ENCODE results near the gene CDH4. TPM values are rescaled to one million over a fixed set of nuclear protein-coding genes. Genes with fewer than 3 reads are reported as not detected.

CDH4 gene
- total and polyA plus RNA-seq, 9 of the 15 experiments (the other 6 are each of a cell fraction or from before 2014, with no cell fraction given) = 0.04 TPM; not detected in 8

DNA sequence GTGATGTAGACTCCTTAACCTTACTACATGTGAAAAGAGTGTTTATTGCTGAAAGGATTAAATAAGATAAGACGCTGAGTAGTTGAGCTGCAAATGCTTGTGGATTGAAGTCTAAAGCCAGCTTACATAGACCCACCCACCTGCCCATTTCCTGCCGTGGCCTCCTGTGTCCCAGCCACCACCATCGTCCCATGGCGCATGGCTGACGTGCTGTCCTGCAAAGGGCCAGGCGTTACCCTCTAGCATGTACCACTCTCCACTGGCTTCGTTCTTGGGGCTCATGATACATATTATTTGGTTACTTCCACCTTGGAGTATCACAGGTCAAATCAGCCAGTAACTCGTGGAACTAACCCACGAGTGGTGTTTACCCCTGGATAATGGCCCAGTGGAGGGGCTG lies 181.8 kb downstream of the CDH4 start:
- Histone ChIP-seq H3K79me2 (ENCODE audit: control insufficient read depth, insufficient read depth, low read length) (no peaks in the 10 kb centered on the region), H3K36me3 (ENCODE audit: control insufficient read depth, insufficient read depth, low read length) (no peaks in the 10 kb centered on the region), H3K9me3 (replicated peaks; ENCODE audit: control insufficient read depth, insufficient read depth, low read depth, low read length) (no peaks in the 10 kb centered on the region), H3K9me1 (ENCODE audit: control insufficient read depth, insufficient read depth, low read length) (no peaks in the 10 kb centered on the region), H3K4me2 (ENCODE audit: insufficient read depth, low read length) (no peak overlapping the region), H3K4me3 (no peak overlapping the region), H3K27me3 (ENCODE audit: control insufficient read depth in 2 of 2, insufficient read depth in 2 of 2, low read length in 2 of 2) (peaks cover 6 to 38% of the 10 kb centered on the region in 2 experiments; a peak in 2 of 5 replicates), H2AFZ (ENCODE audit: low read depth, low read length) (no peak overlapping the region), H3K27ac (ENCODE audit: extremely low read depth, low read depth, low read length) (no peak overlapping the region), H3K9ac (ENCODE audit: insufficient read depth in 1 of 2, low read depth in 2 of 2, low read length in 2 of 2) (no peak overlapping the region), H3K4me1 (replicated peaks in 1 of 2; ENCODE audit: control insufficient read depth in 2 of 2, insufficient read depth in 2 of 2, low read length in 2 of 2) (no peaks in the 10 kb centered on the region; a peak in 1 of 5 replicates), H4K20me1 (replicated peaks; ENCODE audit: control insufficient read depth, insufficient read depth, low read length) (peaks cover 3% of the 10 kb centered on the region; the same call in 1 of the 2 replicates)
- DNase-seq (ENCODE audit: extremely low read depth in 1 of 4, low spot score in 3 of 4) (no peak), ATAC-seq (no peak), FAIRE-seq (no peak)
- in situ Hi-C loops (cut with MboI) (no loop called here), intact Hi-C loops (cut with micrococcal nuclease) (no loop called here)
- ChIA-PET POLR2A (no interaction called here), CTCF (ENCODE audit: low intra/inter-chr PET ratio) (no interaction called here)
- TF ChIP-seq, protein P1, sequence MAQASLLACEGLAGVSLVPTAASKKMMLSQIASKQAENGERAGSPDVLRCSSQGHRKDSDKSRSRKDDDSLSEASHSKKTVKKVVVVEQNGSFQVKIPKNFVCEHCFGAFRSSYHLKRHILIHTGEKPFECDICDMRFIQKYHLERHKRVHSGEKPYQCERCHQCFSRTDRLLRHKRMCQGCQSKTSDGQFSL (CRISPR knock-in tag; IDR thresholded peaks at IDR 0.05) = no peak
- TF ChIP-seq, protein P1 (tag; IDR thresholded peaks at IDR 0.05) = no peak
- TF ChIP-seq HEY1 (CRISPR knock-in tag; IDR thresholded peaks at IDR 0.05; ENCODE audit: borderline replicate concordance) = no peak
- TF ChIP-seq, protein P2, sequence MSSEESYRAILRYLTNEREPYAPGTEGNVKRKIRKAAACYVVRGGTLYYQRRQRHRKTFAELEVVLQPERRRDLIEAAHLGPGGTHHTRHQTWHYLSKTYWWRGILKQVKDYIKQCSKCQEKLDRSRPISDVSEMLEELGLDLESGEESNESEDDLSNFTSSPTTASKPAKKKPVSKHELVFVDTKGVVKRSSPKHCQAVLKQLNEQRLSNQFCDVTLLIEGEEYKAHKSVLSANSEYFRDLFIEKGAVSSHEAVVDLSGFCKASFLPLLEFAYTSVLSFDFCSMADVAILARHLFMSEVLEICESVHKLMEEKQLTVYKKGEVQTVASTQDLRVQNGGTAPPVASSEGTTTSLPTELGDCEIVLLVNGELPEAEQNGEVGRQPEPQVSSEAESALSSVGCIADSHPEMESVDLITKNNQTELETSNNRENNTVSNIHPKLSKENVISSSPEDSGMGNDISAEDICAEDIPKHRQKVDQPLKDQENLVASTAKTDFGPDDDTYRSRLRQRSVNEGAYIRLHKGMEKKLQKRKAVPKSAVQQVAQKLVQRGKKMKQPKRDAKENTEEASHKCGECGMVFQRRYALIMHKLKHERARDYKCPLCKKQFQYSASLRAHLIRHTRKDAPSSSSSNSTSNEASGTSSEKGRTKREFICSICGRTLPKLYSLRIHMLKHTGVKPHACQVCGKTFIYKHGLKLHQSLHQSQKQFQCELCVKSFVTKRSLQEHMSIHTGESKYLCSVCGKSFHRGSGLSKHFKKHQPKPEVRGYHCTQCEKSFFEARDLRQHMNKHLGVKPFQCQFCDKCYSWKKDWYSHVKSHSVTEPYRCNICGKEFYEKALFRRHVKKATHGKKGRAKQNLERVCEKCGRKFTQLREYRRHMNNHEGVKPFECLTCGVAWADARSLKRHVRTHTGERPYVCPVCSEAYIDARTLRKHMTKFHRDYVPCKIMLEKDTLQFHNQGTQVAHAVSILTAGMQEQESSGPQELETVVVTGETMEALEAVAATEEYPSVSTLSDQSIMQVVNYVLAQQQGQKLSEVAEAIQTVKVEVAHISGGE (CRISPR knock-in tag; IDR thresholded peaks at IDR 0.05) = no peak
- TF ChIP-seq STAT5A (IDR thresholded peaks at IDR 0.05; ENCODE audit: borderline replicate concordance, low read length) = no peak
- TF ChIP-seq, protein P3, sequence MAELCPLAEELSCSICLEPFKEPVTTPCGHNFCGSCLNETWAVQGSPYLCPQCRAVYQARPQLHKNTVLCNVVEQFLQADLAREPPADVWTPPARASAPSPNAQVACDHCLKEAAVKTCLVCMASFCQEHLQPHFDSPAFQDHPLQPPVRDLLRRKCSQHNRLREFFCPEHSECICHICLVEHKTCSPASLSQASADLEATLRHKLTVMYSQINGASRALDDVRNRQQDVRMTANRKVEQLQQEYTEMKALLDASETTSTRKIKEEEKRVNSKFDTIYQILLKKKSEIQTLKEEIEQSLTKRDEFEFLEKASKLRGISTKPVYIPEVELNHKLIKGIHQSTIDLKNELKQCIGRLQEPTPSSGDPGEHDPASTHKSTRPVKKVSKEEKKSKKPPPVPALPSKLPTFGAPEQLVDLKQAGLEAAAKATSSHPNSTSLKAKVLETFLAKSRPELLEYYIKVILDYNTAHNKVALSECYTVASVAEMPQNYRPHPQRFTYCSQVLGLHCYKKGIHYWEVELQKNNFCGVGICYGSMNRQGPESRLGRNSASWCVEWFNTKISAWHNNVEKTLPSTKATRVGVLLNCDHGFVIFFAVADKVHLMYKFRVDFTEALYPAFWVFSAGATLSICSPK (IDR thresholded peaks at IDR 0.05; ENCODE audit: borderline replicate concordance) = no peak
- TF ChIP-seq, protein P4, sequence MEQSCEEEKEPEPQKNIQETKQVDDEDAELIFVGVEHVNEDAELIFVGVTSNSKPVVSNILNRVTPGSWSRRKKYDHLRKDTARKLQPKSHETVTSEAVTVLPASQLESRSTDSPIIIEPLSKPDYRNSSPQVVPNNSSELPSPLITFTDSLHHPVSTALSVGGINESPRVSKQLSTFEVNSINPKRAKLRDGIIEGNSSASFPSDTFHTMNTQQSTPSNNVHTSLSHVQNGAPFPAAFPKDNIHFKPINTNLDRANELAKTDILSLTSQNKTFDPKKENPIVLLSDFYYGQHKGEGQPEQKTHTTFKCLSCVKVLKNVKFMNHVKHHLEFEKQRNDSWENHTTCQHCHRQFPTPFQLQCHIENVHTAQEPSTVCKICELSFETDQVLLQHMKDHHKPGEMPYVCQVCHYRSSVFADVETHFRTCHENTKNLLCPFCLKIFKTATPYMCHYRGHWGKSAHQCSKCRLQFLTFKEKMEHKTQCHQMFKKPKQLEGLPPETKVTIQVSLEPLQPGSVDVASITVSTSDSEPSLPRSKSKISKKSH (CRISPR knock-in tag; IDR thresholded peaks at IDR 0.05) = no peak
- 0% methylated on average over 9 of the region's 9 CpGs for WGBS (ENCODE audit: insufficient coverage, low coverage, missing lambda C conversion rate)
- no TSS peak for BruUV-seq (replicated peaks)
